ENCODE measurements around the gene CHRNA9.
"Not testable (repeated sequence)": the region's sequence is repeated elsewhere in the genome, so short reads cannot be mapped to it uniquely, and the experiment has no call there.

The CHRNA9 gene

GRCh38 chr4:40377512-40378365 lies 42.6 kb downstream of the CHRNA9 start:
- H3K36me3 Mint-ChIP-seq: no peaks in the 10 kb centered on the region
- ATAC-seq (peak; percentile 50), DNase-seq (ENCODE audit: low spot score in 2 of 2) (no peak)
- H3K4me3 Mint-ChIP-seq: no peak overlapping the region
- no peaks in the 10 kb centered on the region for H3K4me1 Mint-ChIP-seq
- H3K9me3 Mint-ChIP-seq: no peaks in the 10 kb centered on the region
- H3K27ac Mint-ChIP-seq: no peak overlapping the region

- Mint-ChIP-seq H3K4me1 (no peaks in the 10 kb centered on the region), H3K4me3 (no peak overlapping the region), H3K36me3 (no peaks in the 10 kb centered on the region), H3K9me3 (no peaks in the 10 kb centered on the region), H3K27ac (no peak overlapping the region)
- ATAC-seq (no peak), DNase-seq (ENCODE audit: low spot score in 2 of 2) (no peak)
These were observed 43.5 kb downstream of the CHRNA9 start for GRCh38 chr4:40378619-40379018.

- Mint-ChIP-seq H3K9me3 (no peaks in the 10 kb centered on the region), H3K4me1 (no peaks in the 10 kb centered on the region), H3K36me3 (no peaks in the 10 kb centered on the region), H3K27ac (no peak overlapping the region), H3K4me3 (no peak overlapping the region)
- no peak for DNase-seq (ENCODE audit: low spot score in 2 of 2)
- ATAC-seq: no peak
These were observed 44.1 kb downstream of the CHRNA9 start for GRCh38 chr4:40379248-40379647.

GRCh38 chr4:40380647-40381046 lies 45.5 kb downstream of the CHRNA9 start:
- no peaks in the 10 kb centered on the region for H3K4me1 Mint-ChIP-seq
- H3K27ac Mint-ChIP-seq: no peak overlapping the region
- no peaks in the 10 kb centered on the region for H3K36me3 Mint-ChIP-seq
- H3K4me3 Mint-ChIP-seq: no peak overlapping the region
- DNase-seq (ENCODE audit: low spot score in 2 of 2): no peak
- no peak for ATAC-seq
- H3K9me3 Mint-ChIP-seq: no peaks in the 10 kb centered on the region

- Mint-ChIP-seq H3K36me3 (no peaks in the 10 kb centered on the region), H3K9me3 (no peaks in the 10 kb centered on the region), H3K4me3 (no peak overlapping the region), H3K27ac (no peak overlapping the region), H3K4me1 (no peaks in the 10 kb centered on the region)
- ATAC-seq (peak; percentile 13), DNase-seq (ENCODE audit: low spot score in 2 of 2) (no peak)
These were observed 53.1 kb downstream of the CHRNA9 start for GRCh38 chr4:40388239-40388638.

- H3K36me3 Mint-ChIP-seq: no peaks in the 10 kb centered on the region
- DNase-seq (ENCODE audit: low spot score in 2 of 2) (no peak), ATAC-seq (no peak)
- H3K9me3 Mint-ChIP-seq: no peaks in the 10 kb centered on the region
- H3K4me3 Mint-ChIP-seq: no peak overlapping the region
- H3K4me1 Mint-ChIP-seq: no peaks in the 10 kb centered on the region
- H3K27ac Mint-ChIP-seq: no peak overlapping the region
These were observed 54.9 kb downstream of the CHRNA9 start for GRCh38 chr4:40389986-40390385.

- not testable (repeated sequence) for H3K36me3 Mint-ChIP-seq; DNase-seq (ENCODE audit: low spot score in 2 of 2); H3K27ac Mint-ChIP-seq; H3K4me1 Mint-ChIP-seq; H3K9me3 Mint-ChIP-seq; ATAC-seq; H3K4me3 Mint-ChIP-seq
These were observed 57.1 kb downstream of the CHRNA9 start for GRCh38 chr4:40392241-40392640.

GRCh38 chr4:40394236-40394635 lies 59.1 kb downstream of the CHRNA9 start:
- H3K4me3 Mint-ChIP-seq: no peak overlapping the region
- H3K27ac Mint-ChIP-seq: no peak overlapping the region
- no peaks in the 10 kb centered on the region for H3K36me3 Mint-ChIP-seq
- DNase-seq (ENCODE audit: low spot score in 2 of 2): no peak
- H3K9me3 Mint-ChIP-seq: no peaks in the 10 kb centered on the region
- ATAC-seq: no peak
- H3K4me1 Mint-ChIP-seq: no peaks in the 10 kb centered on the region

- Mint-ChIP-seq H3K27ac (no peak overlapping the region), H3K4me3 (no peak overlapping the region), H3K4me1 (no peaks in the 10 kb centered on the region), H3K9me3 (no peaks in the 10 kb centered on the region), H3K36me3 (no peaks in the 10 kb centered on the region)
- ATAC-seq: no peak
- no peak for DNase-seq (ENCODE audit: low spot score in 2 of 2)
These were observed 60.2 kb downstream of the CHRNA9 start for GRCh38 chr4:40395166-40395900.

GRCh38 chr4:40395908-40396793 lies 61.0 kb downstream of the CHRNA9 start:
- DNase-seq (ENCODE audit: low spot score in 2 of 2) (no peak), ATAC-seq (no peak)
- no peaks in the 10 kb centered on the region for H3K9me3 Mint-ChIP-seq
- H3K27ac Mint-ChIP-seq: no peak overlapping the region
- no peaks in the 10 kb centered on the region for H3K4me1 Mint-ChIP-seq
- no peaks in the 10 kb centered on the region for H3K36me3 Mint-ChIP-seq
- no peak overlapping the region for H3K4me3 Mint-ChIP-seq

- no peak overlapping the region for H3K4me3 Mint-ChIP-seq
- no peaks in the 10 kb centered on the region for H3K36me3 Mint-ChIP-seq
- no peak for ATAC-seq
- DNase-seq (ENCODE audit: low spot score in 2 of 2): no peak
- H3K27ac Mint-ChIP-seq: no peak overlapping the region
- H3K4me1 Mint-ChIP-seq: no peaks in the 10 kb centered on the region
- H3K9me3 Mint-ChIP-seq: no peaks in the 10 kb centered on the region
These were observed 64.4 kb downstream of the CHRNA9 start for GRCh38 chr4:40399578-40399977.

GRCh38 chr4:40401096-40401495 lies 66.0 kb downstream of the CHRNA9 start:
- ATAC-seq (no peak), DNase-seq (ENCODE audit: low spot score in 2 of 2) (no peak)
- Mint-ChIP-seq H3K27ac (no peak overlapping the region), H3K4me3 (no peak overlapping the region), H3K36me3 (no peaks in the 10 kb centered on the region), H3K9me3 (no peaks in the 10 kb centered on the region), H3K4me1 (no peaks in the 10 kb centered on the region)

- Mint-ChIP-seq H3K27ac (no peak overlapping the region), H3K9me3 (no peaks in the 10 kb centered on the region), H3K4me3 (no peak overlapping the region), H3K36me3 (no peaks in the 10 kb centered on the region), H3K4me1 (no peaks in the 10 kb centered on the region)
- ATAC-seq: no peak
- no peak for DNase-seq (ENCODE audit: low spot score in 2 of 2)
These were observed 66.5 kb downstream of the CHRNA9 start for GRCh38 chr4:40401631-40402030.

- Mint-ChIP-seq H3K4me3 (no peak overlapping the region), H3K9me3 (peaks cover under 1% of the 10 kb centered on the region), H3K4me1 (no peaks in the 10 kb centered on the region), H3K27ac (no peak overlapping the region), H3K36me3 (no peaks in the 10 kb centered on the region)
- DNase-seq (ENCODE audit: low spot score in 2 of 2): no peak
- no peak for ATAC-seq
These were observed 67.4 kb downstream of the CHRNA9 start for GRCh38 chr4:40402556-40402955.

GRCh38 chr4:40403081-40403480 lies 67.9 kb downstream of the CHRNA9 start:
- Mint-ChIP-seq H3K9me3 (peaks cover 4% of the 10 kb centered on the region), H3K4me3 (no peak overlapping the region), H3K27ac (no peak overlapping the region), H3K4me1 (no peaks in the 10 kb centered on the region), H3K36me3 (no peaks in the 10 kb centered on the region)
- DNase-seq (ENCODE audit: low spot score in 2 of 2) (no peak), ATAC-seq (no peak)

All from stimulated activated effector memory CD8-positive, alpha-beta T cell treated with anti-CD3 and anti-CD28 coated beads, Interleukin-12 subunit alpha, Interleukin-12 subunit beta, amount 100 ng/mL, for 72 hours (primary cell).